H9 (cell line): ENCODE data around the gene LRIG1. TPM values are rescaled to one million over a fixed set of nuclear protein-coding genes. Genes with fewer than 3 reads are reported as not detected.

ENCODE experiments used
- DNase-seq: peaks from one replicate; pipeline ENCODE4 v3.0.0-alpha.2; 2017
- H2AFZ ChIP-seq: one replicate; pipeline ENCODE4 v1.6.1; 2013; ENCODE audit warnings: mild to moderate bottlenecking, low read length, control low read depth, moderate library complexity
- H2AK5ac ChIP-seq: 2 replicates; pipeline ENCODE4 v1.6.1; 2013; ENCODE audit warnings: low read length, control low read depth, mixed read lengths; ENCODE audit not compliant: insufficient read length
- H2BK120ac ChIP-seq: one replicate; pipeline ENCODE4 v1.6.1; 2013; ENCODE audit warnings: low read depth, mild to moderate bottlenecking, low read length, control low read depth, inconsistent platforms; ENCODE audit not compliant: poor library complexity, severe bottlenecking
- H2BK12ac ChIP-seq: 2 replicates; pipeline ENCODE4 v1.6.1; 2013; ENCODE audit warnings: low read length, control low read depth, mixed read lengths, low read depth; ENCODE audit not compliant: insufficient read length
- H2BK15ac ChIP-seq: 2 replicates; pipeline ENCODE4 v1.6.1; 2013; ENCODE audit warnings: low read depth, low read length, control low read depth
- H2BK20ac ChIP-seq: one replicate; pipeline ENCODE4 v1.6.1; 2013; ENCODE audit warnings: low read depth, mild to moderate bottlenecking, low read length, control low read depth, inconsistent platforms; ENCODE audit not compliant: poor library complexity, severe bottlenecking
- H2BK5ac ChIP-seq: 2 replicates; pipeline ENCODE4 v1.6.1; 2013; ENCODE audit warnings: low read length, control low read depth, mixed read lengths; ENCODE audit not compliant: insufficient read length
- H3K14ac ChIP-seq: 2 replicates; pipeline ENCODE4 v1.6.1; 2013; ENCODE audit warnings: low read length, control low read depth; ENCODE audit not compliant: insufficient read depth
- H3K18ac ChIP-seq: 2 replicates; pipeline ENCODE4 v1.6.1; 2013; ENCODE audit warnings: low read depth, mild to moderate bottlenecking, mixed read lengths, low read length, control low read depth; ENCODE audit not compliant: insufficient read length
- H3K23ac ChIP-seq: 2 replicates; pipeline ENCODE4 v1.6.1; 2013; ENCODE audit warnings: low read length, control low read depth, mixed read lengths, low read depth; ENCODE audit not compliant: insufficient read length
- H3K23me2 ChIP-seq: 2 replicates; pipeline ENCODE4 v1.6.1; 2013; ENCODE audit warnings: low read depth, mild to moderate bottlenecking, mixed read lengths, low read length, control low read depth; ENCODE audit not compliant: insufficient read length, poor library complexity, severe bottlenecking
- H3K27ac ChIP-seq: 2 replicates; pipeline ENCODE4 v1.5.1; 2013; ENCODE audit warnings: low read length, control low read depth, mixed read lengths, low read depth; ENCODE audit not compliant: insufficient read length
- H3K27me3 ChIP-seq: 2 replicates; pipeline ENCODE4 v1.6.1; 2013; ENCODE audit warnings: low read length, control low read depth, inconsistent platforms; ENCODE audit not compliant: insufficient read depth
- H3K4ac ChIP-seq: 2 replicates; pipeline ENCODE4 v1.6.1; 2013; ENCODE audit warnings: low read depth, mild to moderate bottlenecking, control low read depth, inconsistent platforms, low read length, moderate library complexity
- H3K4me1 ChIP-seq: 2 replicates; pipeline ENCODE4 v1.6.1; 2013; ENCODE audit warnings: low read length, control low read depth, inconsistent platforms; ENCODE audit not compliant: insufficient read depth
- H3K4me2 ChIP-seq: 2 replicates; pipeline ENCODE4 v1.6.1; 2013; ENCODE audit warnings: low read length, control low read depth, mixed read lengths; ENCODE audit not compliant: insufficient read length, insufficient read depth
- H3K56ac ChIP-seq: 2 replicates; pipeline ENCODE4 v1.6.1; 2013; ENCODE audit warnings: low read depth, mild to moderate bottlenecking, mixed read lengths, low read length, control low read depth; ENCODE audit not compliant: insufficient read length
- H3K79me1 ChIP-seq: 2 replicates; pipeline ENCODE4 v1.6.1; 2013; ENCODE audit warnings: low read depth, mild to moderate bottlenecking, moderate library complexity, low read length, control low read depth, inconsistent platforms; ENCODE audit not compliant: insufficient read depth, poor library complexity, severe bottlenecking
- H3K79me2 ChIP-seq: 2 replicates; pipeline ENCODE4 v1.6.1; 2013; ENCODE audit warnings: low read length, control low read depth, inconsistent platforms; ENCODE audit not compliant: insufficient read depth
- H3K9ac ChIP-seq: 2 replicates; pipeline ENCODE4 v1.6.1; 2013; ENCODE audit warnings: low read length, control low read depth, mixed read lengths; ENCODE audit not compliant: insufficient read length; ENCODE audit errors: extremely low read depth
- H3K9me3 ChIP-seq: one replicate; pipeline ENCODE4 v1.6.1; 2013; ENCODE audit warnings: low read depth, low read length, inconsistent platforms; ENCODE audit not compliant: control insufficient read depth
- H3T11ph ChIP-seq: one replicate; pipeline ENCODE4 v1.6.1; 2013; ENCODE audit warnings: mild to moderate bottlenecking, low read length, control low read depth, inconsistent platforms
- H4K20me1 ChIP-seq: one replicate; pipeline ENCODE4 v1.6.1; 2013; ENCODE audit not compliant: control insufficient read depth, insufficient read length, insufficient read depth
- H4K5ac ChIP-seq: 2 replicates; pipeline ENCODE4 v1.6.1; 2013; ENCODE audit warnings: low read depth, mild to moderate bottlenecking, mixed read lengths, low read length, control low read depth; ENCODE audit not compliant: insufficient read length
- H4K8ac ChIP-seq: replicated peaks from 2 replicates; pipeline ENCODE4 v1.6.1; 2013; ENCODE audit warnings: low read length, control low read depth, mixed read lengths, low read depth; ENCODE audit not compliant: insufficient read length
- H4K91ac ChIP-seq: 2 replicates; pipeline ENCODE4 v1.6.1; 2013; ENCODE audit warnings: low read depth, mild to moderate bottlenecking, moderate library complexity, mixed read lengths, low read length, control low read depth; ENCODE audit not compliant: insufficient read length
- H3K27ac Mint-ChIP-seq, 3 experiments: 2 replicates in 2 of 3; 3 replicates in 1 of 3; pipeline ENCODE4 v1.8.0; 2020 to 2021; ENCODE audit warnings: mixed read lengths in 3 of 3, mild to moderate bottlenecking in 1 of 3, moderate library complexity in 1 of 3
- H3K27me3 Mint-ChIP-seq: 2 replicates; pipeline ENCODE4 v1.8.0; 2021; ENCODE audit warnings: low read depth, mild to moderate bottlenecking, moderate library complexity, mixed read lengths
- H3K36me3 Mint-ChIP-seq, 3 experiments: 2 replicates in 2 of 3; 3 replicates in 1 of 3; pipeline ENCODE4 v1.8.0; 2020 to 2021; ENCODE audit warnings: low read depth in 3 of 3, mixed read lengths in 3 of 3; ENCODE audit not compliant: insufficient read depth in 1 of 3
- H3K4me1 Mint-ChIP-seq, 2 experiments: 2 replicates each; pipeline ENCODE4 v1.8.0; 2020; ENCODE audit warnings: mixed read lengths in 2 of 2
- H3K4me3 Mint-ChIP-seq, 2 experiments: 2 replicates in 1 of 2; 3 replicates in 1 of 2; pipeline ENCODE4 v1.8.0; 2020 to 2021; ENCODE audit warnings: mild to moderate bottlenecking in 2 of 2, mixed read lengths in 2 of 2, moderate library complexity in 1 of 2
- H3K9me3 Mint-ChIP-seq, 2 experiments: 2 replicates in 1 of 2; 3 replicates in 1 of 2; pipeline ENCODE4 v1.8.0; 2020; ENCODE audit warnings: mild to moderate bottlenecking in 2 of 2, mixed read lengths in 2 of 2, moderate library complexity in 1 of 2
- CTCF ChIP-seq: fragments of 200-600 bp; sonication (generic); conservative IDR thresholded peaks from 3 replicates; pipeline ENCODE4 v1.8.0; 2021; ENCODE audit warnings: antibody characterized with exemption, mild to moderate bottlenecking
- WGBS: extraction: QIAGEN DNeasy Blood & Tissue Kit; methylation state at CpG from one replicate; pipeline ENCODE4 v1.1.7; 2013; ENCODE audit warnings: missing lambda C conversion rate, low lambda C conversion rate, mixed read lengths; ENCODE audit not compliant: insufficient read length; ENCODE audit errors: extremely low coverage; 5-methylcytosine and 5-hydroxymethylcytosine counted together
- total RNA-seq: library from RNA; stranded (reverse); gene quantifications from 2 replicates; pipeline ENCODE4 v1.2.1, GENCODE V29; 2021

Gene LRIG1
- total RNA-seq, 1 experiment from 2014 or later = 70.3 TPM

GRCh38 chr3:66488492-66488891 is 12.3 kb downstream of the LRIG1 start:
- H3K4ac ChIP-seq = no peak overlapping the region
- no peak overlapping the region for H2BK15ac ChIP-seq
- H3K27ac ChIP-seq = no peak overlapping the region
- no peak for TF ChIP-seq CTCF
- H3K23me2 ChIP-seq = no peaks in the 10 kb centered on the region
- H3K9me3 ChIP-seq = no peaks in the 10 kb centered on the region
- H3K27me3 ChIP-seq = no peaks in the 10 kb centered on the region
- no peak overlapping the region for H3K14ac ChIP-seq
- H3T11ph ChIP-seq = no peak overlapping the region
- H4K91ac ChIP-seq = no peak overlapping the region
- H3K4me3 Mint-ChIP-seq = no peak overlapping the region
- WGBS = no CpG with 5 or more reads among the region's 4 CpGs
- no peak for DNase-seq
- H3K79me1 ChIP-seq = peaks cover 8% of the 10 kb centered on the region
- no peak overlapping the region for H3K4me2 ChIP-seq
- H3K27me3 Mint-ChIP-seq = no peaks in the 10 kb centered on the region
- no peak overlapping the region for H4K5ac ChIP-seq
- H3K4me1 Mint-ChIP-seq = peaks cover 90 to 93% of the 10 kb centered on the region in 2 experiments
- no peak overlapping the region for H2BK20ac ChIP-seq
- H4K8ac ChIP-seq = no peak overlapping the region
- H2AK5ac ChIP-seq = no peak overlapping the region
- H2BK12ac ChIP-seq = no peak overlapping the region
- H2AFZ ChIP-seq = no peak overlapping the region
- peaks cover 7 to 27% (median 9%) of the 10 kb centered on the region in 3 experiments; a peak in 6 of 7 replicates for H3K36me3 Mint-ChIP-seq
- H2BK5ac ChIP-seq = no peak overlapping the region
- peaks cover 36% of the 10 kb centered on the region for H3K4me1 ChIP-seq
- H3K18ac ChIP-seq = no peak overlapping the region
- H3K9me3 Mint-ChIP-seq = no peaks in the 10 kb centered on the region; a peak in 1 of 5 replicates
- H4K20me1 ChIP-seq = no peaks in the 10 kb centered on the region
- H3K27ac Mint-ChIP-seq = peak overlapping the region in 1 of 3 experiments; percentile 75; a peak in 2 of 7 replicates
- H3K56ac ChIP-seq = no peak overlapping the region
- peaks cover 78% of the 10 kb centered on the region for H3K79me2 ChIP-seq
- no peak overlapping the region for H2BK120ac ChIP-seq
- H3K9ac ChIP-seq = no peak overlapping the region
- H3K23ac ChIP-seq = no peak overlapping the region
